ENCODE measurements around the gene FUZ. TPM values are rescaled to one million over a fixed set of nuclear protein-coding genes. Genes with fewer than 3 reads are reported as not detected.

FUZ gene
- total RNA-seq, 1 donor from 2014 or later: 13.2 TPM

DNA sequence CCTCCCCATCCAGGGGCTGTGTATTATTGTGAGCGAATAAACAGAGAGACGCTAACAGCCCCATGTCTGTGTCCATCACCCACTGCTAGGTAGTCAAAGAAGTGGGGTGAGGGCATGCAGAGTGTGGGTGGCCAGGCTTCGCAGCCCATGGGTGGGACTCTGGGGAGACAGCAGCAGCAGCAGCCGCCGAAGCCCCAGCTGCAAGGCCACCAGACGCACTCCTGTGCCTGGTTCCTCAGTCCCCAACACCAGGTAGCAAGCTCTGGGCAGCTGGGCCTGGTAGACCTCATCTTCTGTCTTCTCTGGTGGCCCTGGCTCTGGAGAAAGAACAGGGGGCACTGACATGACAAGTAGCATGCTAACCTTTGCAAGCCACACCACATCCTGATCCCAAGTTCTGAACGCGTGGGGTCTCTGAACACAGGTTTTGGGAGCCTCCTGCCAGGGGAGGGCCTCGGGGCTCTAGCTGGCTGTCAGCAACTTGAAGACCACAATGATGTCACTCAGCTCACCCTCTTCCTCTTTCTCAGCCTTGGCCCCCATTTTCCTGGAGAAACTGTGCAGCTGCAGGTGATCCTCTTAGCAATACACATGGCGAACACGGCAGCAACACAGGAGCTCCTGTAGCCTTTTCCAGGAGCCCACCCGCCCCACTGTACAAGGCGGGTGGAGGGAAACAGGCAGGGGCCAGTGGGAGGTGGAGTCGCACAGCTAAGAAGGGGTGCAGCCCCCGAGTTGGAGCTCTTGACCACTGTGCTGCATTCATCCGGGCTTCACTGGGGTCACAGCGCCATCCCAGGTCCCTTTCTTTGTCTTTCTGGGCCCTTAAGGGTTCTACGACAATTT is 5.8 kb downstream of the FUZ start:
- no peak for DNase-seq (ENCODE audit: low read depth)
- TF ChIP-seq, protein P1, sequence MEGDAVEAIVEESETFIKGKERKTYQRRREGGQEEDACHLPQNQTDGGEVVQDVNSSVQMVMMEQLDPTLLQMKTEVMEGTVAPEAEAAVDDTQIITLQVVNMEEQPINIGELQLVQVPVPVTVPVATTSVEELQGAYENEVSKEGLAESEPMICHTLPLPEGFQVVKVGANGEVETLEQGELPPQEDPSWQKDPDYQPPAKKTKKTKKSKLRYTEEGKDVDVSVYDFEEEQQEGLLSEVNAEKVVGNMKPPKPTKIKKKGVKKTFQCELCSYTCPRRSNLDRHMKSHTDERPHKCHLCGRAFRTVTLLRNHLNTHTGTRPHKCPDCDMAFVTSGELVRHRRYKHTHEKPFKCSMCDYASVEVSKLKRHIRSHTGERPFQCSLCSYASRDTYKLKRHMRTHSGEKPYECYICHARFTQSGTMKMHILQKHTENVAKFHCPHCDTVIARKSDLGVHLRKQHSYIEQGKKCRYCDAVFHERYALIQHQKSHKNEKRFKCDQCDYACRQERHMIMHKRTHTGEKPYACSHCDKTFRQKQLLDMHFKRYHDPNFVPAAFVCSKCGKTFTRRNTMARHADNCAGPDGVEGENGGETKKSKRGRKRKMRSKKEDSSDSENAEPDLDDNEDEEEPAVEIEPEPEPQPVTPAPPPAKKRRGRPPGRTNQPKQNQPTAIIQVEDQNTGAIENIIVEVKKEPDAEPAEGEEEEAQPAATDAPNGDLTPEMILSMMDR (IDR thresholded peaks at IDR 0.05; ENCODE audit: insufficient read depth, low read length, poor library complexity, severe bottlenecking): no peak
- H3K4me3 ChIP-seq (ENCODE audit: low read depth, low read length): no peak overlapping the region
- H3K36me3 ChIP-seq (ENCODE audit: control insufficient read depth, insufficient read depth, low read length): no peaks in the 10 kb centered on the region
- no peaks in the 10 kb centered on the region for H3K27me3 ChIP-seq (ENCODE audit: control insufficient read depth, insufficient read depth, low read length)

DNA sequence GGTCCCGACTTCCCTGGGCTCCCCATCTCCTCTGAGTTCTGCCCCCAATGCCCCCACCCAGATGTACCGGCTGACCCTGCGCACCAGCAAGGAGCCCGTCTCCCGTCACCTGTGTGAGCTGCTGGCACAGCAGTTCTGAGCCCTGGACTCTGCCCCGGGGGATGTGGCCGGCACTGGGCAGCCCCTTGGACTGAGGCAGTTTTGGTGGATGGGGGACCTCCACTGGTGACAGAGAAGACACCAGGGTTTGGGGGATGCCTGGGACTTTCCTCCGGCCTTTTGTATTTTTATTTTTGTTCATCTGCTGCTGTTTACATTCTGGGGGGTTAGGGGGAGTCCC is 6.5 kb downstream of the FUZ start:
- no peak for DNase-seq (ENCODE audit: low read depth)
- Histone ChIP-seq H3K4me3 (ENCODE audit: low read depth, low read length) (no peak overlapping the region), H3K36me3 (ENCODE audit: control insufficient read depth, insufficient read depth, low read length) (no peaks in the 10 kb centered on the region), H3K27me3 (ENCODE audit: control insufficient read depth, insufficient read depth, low read length) (no peaks in the 10 kb centered on the region)
- TF ChIP-seq, protein P1 (IDR thresholded peaks at IDR 0.05; ENCODE audit: insufficient read depth, low read length, poor library complexity, severe bottlenecking): no peak

DNA sequence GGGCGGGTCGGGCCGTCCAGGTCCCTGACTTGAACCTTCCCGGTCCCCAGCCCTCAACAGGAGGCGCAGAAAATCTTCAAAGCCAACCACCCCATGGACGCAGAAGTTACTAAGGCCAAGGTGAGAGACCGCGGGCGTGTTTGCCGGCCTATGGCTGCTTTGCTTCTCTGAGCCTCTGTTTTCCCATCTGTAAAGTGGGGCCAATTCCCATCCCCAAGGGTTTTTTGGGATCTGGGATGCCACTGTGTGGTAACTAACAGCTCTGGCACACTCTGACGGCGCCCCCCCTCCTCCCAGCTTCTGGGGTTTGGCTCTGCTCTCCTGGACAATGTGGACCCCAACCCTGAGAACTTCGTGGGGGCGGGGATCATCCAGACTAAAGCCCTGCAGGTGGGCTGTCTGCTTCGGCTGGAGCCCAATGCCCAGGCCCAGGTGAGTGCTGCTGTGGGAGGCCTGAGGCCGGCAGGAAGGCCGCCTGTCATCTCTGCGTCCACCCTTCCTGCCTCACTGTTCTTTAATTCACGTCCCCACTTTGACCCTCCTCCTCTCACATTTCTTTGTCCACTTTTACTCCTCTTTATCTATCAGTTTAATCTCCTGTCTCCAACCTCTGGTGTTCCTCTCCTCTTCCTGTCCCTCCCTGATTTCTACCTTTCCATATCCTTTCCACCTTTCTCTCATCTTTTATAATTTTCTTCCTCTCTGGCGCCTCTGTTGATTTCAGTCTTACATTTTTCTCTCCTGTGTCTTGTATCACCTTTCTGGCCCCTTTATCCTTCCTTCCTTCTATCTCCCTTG is 7.1 kb downstream of the FUZ start:
- no peaks in the 10 kb centered on the region for H3K36me3 ChIP-seq (ENCODE audit: control insufficient read depth, insufficient read depth, low read length)
- TF ChIP-seq, protein P1 (IDR thresholded peaks at IDR 0.05; ENCODE audit: insufficient read depth, low read length, poor library complexity, severe bottlenecking): no peak
- no peak overlapping the region for H3K4me3 ChIP-seq (ENCODE audit: low read depth, low read length)
- H3K27me3 ChIP-seq (ENCODE audit: control insufficient read depth, insufficient read depth, low read length): no peaks in the 10 kb centered on the region
- no peak for DNase-seq (ENCODE audit: low read depth)

DNA sequence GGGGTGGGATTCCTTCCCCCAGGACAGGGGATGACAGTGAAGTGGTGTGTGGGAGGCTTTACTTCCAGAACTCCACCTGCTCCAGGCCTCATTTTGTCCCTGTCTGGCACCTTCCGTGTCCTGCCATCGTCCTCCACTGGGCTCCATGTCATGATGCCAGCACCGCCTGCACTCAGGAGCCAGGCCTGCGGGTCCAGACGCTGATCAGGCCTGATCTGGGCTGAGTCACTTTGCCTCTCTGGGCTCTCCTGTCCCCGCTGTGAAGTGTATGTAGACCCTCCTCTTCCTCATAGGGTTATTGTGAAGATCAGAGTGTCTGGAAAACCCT is 9.6 kb downstream of the FUZ start:
- no peak overlapping the region for H3K4me3 ChIP-seq (ENCODE audit: low read depth, low read length)
- TF ChIP-seq, protein P1 (IDR thresholded peaks at IDR 0.05; ENCODE audit: insufficient read depth, low read length, poor library complexity, severe bottlenecking): no peak
- DNase-seq (ENCODE audit: low read depth): no peak
- no peaks in the 10 kb centered on the region for H3K27me3 ChIP-seq (ENCODE audit: control insufficient read depth, insufficient read depth, low read length)
- H3K36me3 ChIP-seq (ENCODE audit: control insufficient read depth, insufficient read depth, low read length): no peaks in the 10 kb centered on the region

DNA sequence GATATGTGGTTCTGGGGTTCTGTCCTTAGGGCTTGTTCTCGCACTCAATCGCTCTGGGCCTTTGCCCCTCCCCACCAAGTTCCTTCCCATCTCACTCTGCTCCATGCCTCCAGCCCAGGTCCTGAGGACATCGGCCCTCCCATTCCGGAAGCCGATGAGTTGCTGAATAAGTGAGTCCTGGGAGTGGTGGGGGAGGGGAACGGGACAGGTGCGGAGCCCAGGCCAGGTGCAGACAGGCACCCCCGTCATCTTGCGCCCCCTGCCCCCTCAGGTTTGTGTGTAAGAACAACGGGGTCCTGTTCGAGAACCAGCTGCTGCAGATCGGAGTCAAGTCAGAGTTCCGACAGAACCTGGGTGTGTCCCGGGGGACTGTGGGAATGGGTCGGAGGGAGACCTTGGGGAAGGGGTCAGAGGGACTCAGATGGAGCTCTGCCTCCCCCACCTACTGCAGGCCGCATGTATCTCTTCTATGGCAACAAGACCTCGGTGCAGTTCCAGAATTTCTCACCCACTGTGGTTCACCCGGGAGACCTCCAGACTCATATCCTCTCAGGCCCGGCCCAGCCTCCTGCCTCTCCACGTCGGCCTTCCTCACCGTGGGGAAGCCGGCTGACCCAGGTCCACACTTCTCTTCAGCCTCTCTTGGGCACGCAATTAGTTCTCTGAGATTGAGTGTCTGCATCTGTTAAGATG is 10.1 kb downstream of the FUZ start:
- TF ChIP-seq, protein P1 (IDR thresholded peaks at IDR 0.05; ENCODE audit: insufficient read depth, low read length, poor library complexity, severe bottlenecking): no peak
- no peak for DNase-seq (ENCODE audit: low read depth)
- Histone ChIP-seq H3K36me3 (ENCODE audit: control insufficient read depth, insufficient read depth, low read length) (no peaks in the 10 kb centered on the region), H3K27me3 (ENCODE audit: control insufficient read depth, insufficient read depth, low read length) (no peaks in the 10 kb centered on the region), H3K4me3 (ENCODE audit: low read depth, low read length) (no peak overlapping the region)
